Ishikawa (cell line): ENCODE results near the gene ITCH.

Experiments
- CEBPB ChIP-seq: IDR thresholded peaks from 2 replicates; pipeline ENCODE4 v1.6.1; 2012
- CREB1 ChIP-seq: IDR thresholded peaks from 2 replicates; pipeline ENCODE4 v1.6.1; 2012; ENCODE audit warnings: low read depth
- EGR1 ChIP-seq: IDR thresholded peaks from 2 replicates; pipeline ENCODE4 v1.6.1; 2012
- EP300 ChIP-seq: IDR thresholded peaks from 2 replicates; pipeline ENCODE4 v1.6.1; 2012; ENCODE audit warnings: borderline replicate concordance
- FOXM1 ChIP-seq: IDR thresholded peaks from 2 replicates; pipeline ENCODE4 v1.6.1; 2012; ENCODE audit warnings: low read depth, borderline replicate concordance
- MAX ChIP-seq: IDR thresholded peaks from 2 replicates; pipeline ENCODE4 v1.6.1; 2012
- NFIC ChIP-seq: IDR thresholded peaks from 2 replicates; pipeline ENCODE4 v1.6.1; 2012
- RAD21 ChIP-seq: IDR thresholded peaks from 2 replicates; pipeline ENCODE4 v1.6.1; 2012; ENCODE audit warnings: low read depth
- REST ChIP-seq: IDR thresholded peaks from 2 replicates; pipeline ENCODE4 v1.6.1; 2012; ENCODE audit warnings: low read depth, mild to moderate bottlenecking
- TAF1 ChIP-seq: IDR thresholded peaks from 2 replicates; pipeline ENCODE4 v1.6.1; 2012; ENCODE audit warnings: low read depth, mild to moderate bottlenecking
- TCF12 ChIP-seq: IDR thresholded peaks from 2 replicates; pipeline ENCODE4 v1.6.1; 2012; ENCODE audit warnings: low read depth
- TEAD4 ChIP-seq: IDR thresholded peaks from 2 replicates; pipeline ENCODE4 v1.6.1; 2012
- USF1 ChIP-seq: IDR thresholded peaks from 2 replicates; pipeline ENCODE4 v1.6.1; 2012
- YY1 ChIP-seq: IDR thresholded peaks from 2 replicates; pipeline ENCODE4 v1.6.1; 2012; ENCODE audit warnings: low read depth
- ZBTB7A ChIP-seq: IDR thresholded peaks from 2 replicates; pipeline ENCODE4 v1.6.1; 2012; ENCODE audit warnings: low read depth

Gene ITCH

GRCh38 chr20:34542439-34542838, 179.4 kb downstream of the ITCH start:
- TF ChIP-seq CEBPB (no peak), TEAD4 (no peak), YY1 (no peak), FOXM1 (no peak), USF1 (no peak), ZBTB7A (no peak), EGR1 (no peak), EP300 (no peak), CREB1 (no peak), TCF12 (no peak), TAF1 (no peak), NFIC (no peak), MAX (no peak), REST (no peak)

- TF ChIP-seq EGR1: no peak
- TF ChIP-seq FOXM1: no peak
- no peak for TF ChIP-seq NFIC
- no peak for TF ChIP-seq CEBPB
- no peak for TF ChIP-seq CREB1
- TF ChIP-seq YY1: no peak
- no peak for TF ChIP-seq ZBTB7A
- TF ChIP-seq TAF1: no peak
- no peak for TF ChIP-seq EP300
- TF ChIP-seq USF1: no peak
Observed at GRCh38 chr20:34543463-34544056, 180.5 kb downstream of the ITCH start.

- no peak for TF ChIP-seq EP300
- TF ChIP-seq REST: no peak
- no peak for TF ChIP-seq CEBPB
Observed at GRCh38 chr20:34544109-34544796, 181.2 kb downstream of the ITCH start.

- TF ChIP-seq ZBTB7A: no peak
- TF ChIP-seq REST: no peak
- TF ChIP-seq TAF1: no peak
- TF ChIP-seq TEAD4: no peak
- TF ChIP-seq RAD21: no peak
- TF ChIP-seq YY1: no peak
- TF ChIP-seq CEBPB: no peak
- no peak for TF ChIP-seq NFIC
- TF ChIP-seq MAX: no peak
- no peak for TF ChIP-seq CREB1
- no peak for TF ChIP-seq EP300
- TF ChIP-seq USF1: no peak
- TF ChIP-seq TCF12: no peak
Observed at GRCh38 chr20:34546751-34547181, 183.7 kb downstream of the ITCH start.
